CD4-positive, alpha-beta T cell treated with Interleukin-21 for 1 hour (primary cell): ENCODE results near the gene KCNK10.
"Not testable (repeated sequence)": the region's sequence is repeated elsewhere in the genome, so short reads cannot be mapped to it uniquely, and the experiment has no call there.

Source experiments
- DNase-seq: peaks from one replicate; pipeline ENCODE4 v3.0.0-alpha.2; 2020

KCNK10 gene

DNA sequence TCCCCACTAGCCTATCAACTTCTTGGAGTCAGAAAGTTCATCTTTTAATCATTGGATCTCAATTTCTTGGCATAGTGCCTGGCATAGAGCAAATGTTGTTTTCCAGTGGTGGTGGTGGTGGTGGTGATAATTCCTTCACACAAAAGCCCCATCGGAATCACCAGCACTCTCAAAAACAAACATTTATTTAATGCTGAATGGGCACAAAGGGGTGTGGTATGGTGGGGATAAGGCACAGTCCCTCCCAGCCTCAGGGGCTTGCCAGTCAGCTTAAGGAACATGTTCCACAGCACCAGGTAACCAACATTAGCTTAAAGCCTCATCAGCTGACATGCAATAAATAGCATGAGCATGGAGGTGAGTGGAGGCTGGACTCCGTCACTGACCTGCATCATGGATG lies 56.6 kb downstream of the KCNK10 start:
- no peak for DNase-seq

DNA sequence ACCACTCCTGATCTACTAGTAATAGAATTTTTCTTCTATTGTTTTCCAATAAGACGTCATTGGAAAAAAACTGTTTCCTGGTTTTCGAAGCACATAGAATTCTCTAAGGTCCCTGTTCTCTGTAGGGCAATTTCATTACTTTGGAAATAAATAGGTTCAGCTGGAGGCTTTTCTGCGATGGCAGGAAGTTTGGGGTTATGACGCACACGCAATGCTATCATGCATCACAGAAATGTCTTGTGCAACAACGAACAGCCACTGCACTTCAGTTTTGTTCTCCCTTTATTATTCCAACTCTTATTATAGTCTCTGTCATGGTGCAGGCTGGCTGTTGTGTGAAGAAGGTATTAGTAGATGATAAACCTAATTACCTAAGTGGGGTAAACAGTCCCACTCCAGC lies 59.0 kb downstream of the KCNK10 start:
- no peak for DNase-seq

- not testable (repeated sequence) for DNase-seq
Observed at GRCh38 chr14:88261302-88261701, 61.8 kb downstream of the KCNK10 start.

DNA sequence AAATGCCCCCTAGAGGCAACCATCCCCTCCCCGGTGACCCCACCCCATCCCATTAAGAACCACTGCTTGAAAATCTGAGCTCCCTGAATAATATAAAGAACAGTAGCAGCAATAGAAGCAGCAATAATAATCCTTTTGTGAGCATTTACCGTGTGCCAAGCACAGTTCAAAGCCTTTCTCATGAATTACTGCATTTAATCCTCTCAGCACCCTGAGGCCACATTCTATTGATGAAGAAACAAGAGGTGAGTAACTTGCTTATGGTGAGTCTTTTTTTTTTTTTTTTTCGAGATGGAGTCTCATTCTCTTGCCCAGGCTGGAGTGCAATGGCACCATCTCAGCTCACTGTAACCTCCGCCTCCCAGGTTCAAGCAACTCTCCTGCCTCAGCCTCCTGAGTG lies 65.0 kb downstream of the KCNK10 start:
- DNase-seq = no peak

DNA sequence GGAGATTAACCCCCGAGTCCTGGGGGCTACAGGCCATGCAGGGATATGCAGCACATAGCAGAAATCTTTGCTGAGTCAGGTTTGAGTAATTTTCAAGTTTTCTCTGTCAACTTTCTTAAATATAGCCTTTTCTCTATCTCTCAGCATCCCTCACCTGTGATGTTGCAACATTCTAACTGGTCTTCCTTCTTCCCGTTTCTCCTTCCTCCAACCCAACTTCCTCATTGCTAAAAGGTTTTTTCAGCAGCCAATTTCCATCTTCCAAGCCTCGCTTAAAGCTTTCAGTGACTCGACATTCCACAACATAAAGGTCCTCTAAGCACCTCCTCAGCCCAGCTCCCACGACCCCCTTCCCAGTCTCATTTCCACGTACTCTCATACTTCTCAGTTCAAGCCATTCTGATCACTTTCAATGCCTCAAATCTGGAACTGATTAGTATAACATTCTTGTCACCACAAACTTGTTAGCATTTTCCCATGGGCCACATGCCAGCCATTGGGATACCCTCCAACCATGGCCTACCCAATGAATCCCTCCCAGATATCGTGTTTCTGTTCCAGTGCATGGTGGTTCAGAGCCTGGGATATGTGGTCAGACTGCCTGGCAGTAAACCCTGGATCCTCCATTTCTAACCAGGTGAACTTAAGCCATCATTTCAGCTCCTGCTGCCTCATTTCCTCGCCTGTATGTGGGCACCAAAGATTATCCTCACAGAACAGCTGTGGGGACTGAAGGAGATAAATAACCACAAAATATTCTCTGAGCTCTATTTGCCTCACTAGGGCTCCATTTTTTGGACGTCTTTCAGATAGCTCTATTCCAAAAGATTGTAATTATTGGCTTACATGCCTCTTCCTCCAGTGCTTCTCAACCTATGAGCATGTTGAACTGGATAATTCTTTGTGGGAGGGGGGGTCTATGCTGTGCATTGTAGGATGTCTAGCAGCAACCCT lies 65.8 kb downstream of the KCNK10 start:
- no peak for DNase-seq

DNA sequence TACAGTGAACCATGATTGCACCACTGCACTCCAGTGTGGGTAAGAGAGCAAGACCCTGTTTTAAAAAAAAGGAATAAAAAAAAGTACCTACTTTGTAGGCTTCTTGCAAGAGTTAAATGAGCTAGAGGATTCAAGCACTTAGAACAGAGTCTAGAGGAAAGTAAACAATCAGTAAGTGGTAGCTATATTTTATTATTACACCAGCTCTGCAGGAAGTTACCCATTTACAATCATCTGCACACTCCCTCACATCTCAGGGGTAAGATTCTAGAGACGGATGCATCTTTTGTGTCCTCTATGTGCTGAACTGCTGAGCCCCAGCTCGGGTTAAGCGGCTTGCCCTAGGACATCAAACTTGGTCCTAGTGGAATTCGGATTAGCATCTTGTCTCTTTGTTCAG lies 67.3 kb downstream of the KCNK10 start:
- no peak for DNase-seq

GRCh38 chr14:88255196-88255595 lies 67.9 kb downstream of the KCNK10 start:
- DNase-seq = no peak

- no peak for DNase-seq
Observed at GRCh38 chr14:88252498-88252897, 70.6 kb downstream of the KCNK10 start.

- no peak for DNase-seq
Observed at GRCh38 chr14:88251650-88252049, 71.4 kb downstream of the KCNK10 start.

GRCh38 chr14:88249266-88249665 lies 73.8 kb downstream of the KCNK10 start:
- no peak for DNase-seq

GRCh38 chr14:88248606-88249005 lies 74.5 kb downstream of the KCNK10 start:
- no peak for DNase-seq

DNA sequence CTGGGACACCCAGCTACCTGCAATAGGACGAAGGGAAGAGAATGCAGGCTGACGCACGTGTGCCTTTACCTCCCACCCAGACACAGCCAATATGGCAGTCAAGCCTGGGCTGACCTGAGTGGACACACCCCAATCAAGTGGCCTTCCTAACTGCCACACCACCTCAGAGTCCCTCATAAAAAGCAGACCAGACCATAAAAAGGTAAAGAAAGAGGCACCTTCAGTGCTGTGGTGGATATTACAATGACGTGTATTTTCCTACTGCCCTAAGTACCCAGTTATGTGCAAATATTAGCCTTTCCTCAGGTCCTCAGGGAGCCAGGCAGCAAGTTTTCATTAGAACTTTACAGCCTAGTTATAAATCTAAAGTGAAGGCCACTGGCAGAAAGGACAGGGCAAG lies 75.8 kb downstream of the KCNK10 start:
- no peak for DNase-seq

DNA sequence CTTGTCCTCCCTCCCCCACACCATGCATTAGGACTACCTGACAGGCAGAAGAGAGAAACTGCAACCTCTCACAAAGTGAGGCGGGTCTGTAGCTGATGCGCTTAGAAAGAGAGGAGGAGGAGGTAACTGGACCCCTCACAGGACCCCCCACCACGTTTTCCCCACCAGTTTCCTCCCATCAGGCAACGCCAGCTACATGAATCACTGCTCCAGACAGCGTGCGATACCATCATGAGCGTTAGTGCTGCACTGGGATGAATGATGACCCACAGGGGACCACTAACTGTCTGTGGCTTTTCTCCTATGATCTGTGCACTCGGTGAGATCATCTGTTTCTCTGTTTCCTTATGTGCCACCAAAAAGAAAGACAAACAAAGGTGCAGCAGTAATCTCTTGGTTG lies 77.7 kb downstream of the KCNK10 start:
- no peak for DNase-seq

- no peak for DNase-seq
Observed at GRCh38 chr14:88243946-88244345, 79.1 kb downstream of the KCNK10 start.

- DNase-seq = no peak
Observed at GRCh38 chr14:88242446-88242845, 80.6 kb downstream of the KCNK10 start.

DNA sequence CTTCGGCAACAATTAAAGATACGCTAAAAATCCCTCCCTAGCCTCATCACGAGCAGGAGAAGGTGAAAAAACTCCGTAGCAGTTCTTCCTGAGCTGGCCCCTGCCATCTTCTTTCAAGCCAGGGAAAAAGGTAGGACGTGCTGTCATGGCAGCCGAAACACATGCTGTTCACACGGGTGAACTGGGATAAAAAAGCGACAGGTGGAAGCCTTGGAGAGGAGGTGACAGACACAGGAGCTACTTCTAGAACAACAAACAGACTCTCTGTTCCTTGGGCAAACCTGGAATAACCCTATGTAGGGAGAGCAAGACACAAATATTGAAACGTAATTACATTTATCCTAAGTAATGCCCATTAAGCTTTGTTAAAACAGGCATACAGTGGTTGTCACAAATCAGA lies 81.3 kb downstream of the KCNK10 start:
- DNase-seq = no peak

- DNase-seq = no peak
Observed at GRCh38 chr14:88234442-88234841, 88.6 kb downstream of the KCNK10 start.

- DNase-seq = peak; percentile 2
Observed at GRCh38 chr14:88233915-88234314, 89.2 kb downstream of the KCNK10 start.

- DNase-seq = no peak
Observed at GRCh38 chr14:88232771-88233170, 90.3 kb downstream of the KCNK10 start.

DNA sequence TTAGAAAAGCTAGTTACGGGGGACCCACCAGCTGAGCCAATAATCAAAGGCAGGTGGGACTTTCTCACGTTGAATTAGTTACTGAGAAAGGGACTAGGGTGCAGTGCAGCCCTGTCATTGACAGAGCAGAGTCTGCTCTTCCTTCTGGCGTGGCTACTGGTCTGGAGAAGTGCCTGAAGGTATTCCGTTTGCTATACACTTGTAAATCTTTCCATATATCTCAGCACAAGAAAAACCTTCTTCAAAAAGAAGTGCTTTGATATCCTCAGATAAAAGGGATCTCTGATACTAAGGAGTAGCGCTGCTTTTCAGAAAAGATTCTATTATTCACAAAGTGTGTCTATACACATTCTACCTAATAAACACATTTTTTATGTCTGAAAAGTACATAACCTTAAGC lies 91.5 kb downstream of the KCNK10 start:
- DNase-seq = no peak

DNA sequence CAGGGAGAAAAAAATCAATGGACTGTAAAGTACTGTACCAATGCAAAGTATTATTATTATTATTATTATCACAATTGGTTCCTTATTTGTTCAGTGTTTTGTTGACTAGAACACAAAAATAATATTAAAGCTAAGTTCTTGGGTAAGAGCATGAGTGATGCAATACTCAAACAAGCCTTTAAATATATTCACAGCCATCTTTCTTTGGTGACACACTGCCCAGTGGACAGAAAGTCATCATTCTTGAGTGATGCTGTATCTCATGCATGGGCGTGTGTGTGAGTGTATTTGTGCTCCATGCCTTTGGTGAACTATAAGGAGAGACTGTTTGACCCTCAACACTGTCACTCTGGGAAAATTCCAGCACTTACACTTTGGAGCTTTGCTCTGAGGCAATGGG lies 93.6 kb downstream of the KCNK10 start:
- DNase-seq = no peak

- no peak for DNase-seq
Observed at GRCh38 chr14:88228522-88229236, 94.4 kb downstream of the KCNK10 start.

- no peak for DNase-seq
Observed at GRCh38 chr14:88227693-88228092, 95.4 kb downstream of the KCNK10 start.

DNA sequence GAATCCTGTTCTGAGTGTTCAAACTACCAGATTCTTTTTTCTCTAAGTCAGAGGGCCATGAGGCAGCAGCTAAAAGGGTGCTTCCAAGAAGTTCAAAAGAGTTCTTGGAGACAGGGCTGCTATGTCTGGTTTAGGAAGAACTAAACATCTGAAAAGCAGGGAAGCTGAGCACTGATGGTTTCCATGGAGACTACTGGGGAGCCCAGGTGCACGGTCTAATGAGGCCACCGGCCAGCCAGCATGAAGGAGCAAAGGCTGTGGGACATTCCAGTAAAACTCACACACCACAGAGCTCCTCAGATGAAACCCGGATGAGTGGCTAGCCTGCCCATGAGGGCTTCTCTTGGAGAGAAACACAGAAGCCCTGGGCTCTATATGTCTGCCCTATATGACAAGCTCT lies 97.3 kb downstream of the KCNK10 start:
- no peak for DNase-seq
